ENCODE data around the gene STPG1. TPM values are rescaled to one million over a fixed set of nuclear protein-coding genes. Genes with fewer than 3 reads are reported as not detected.
A peak's percentile ranks its signal among the peaks of the same experiment; 100 is the strongest.

STPG1 gene
- total and polyA plus RNA-seq, 9 of the 15 experiments (the other 6 are each of a cell fraction or from before 2014, with no cell fraction given) = 5.0 to 11.9 (median 8.3) TPM

- TF ChIP-seq MGA (IDR thresholded peaks at IDR 0.05) (no peak), PKNOX1 (IDR thresholded peaks at IDR 0.05) (no peak), CCAR2 (IDR thresholded peaks at IDR 0.05; ENCODE audit: low read depth, low read length) (no peak), E2F8 (IDR thresholded peaks at IDR 0.05; ENCODE audit: low read depth, partially characterized antibody) (no peak), MEIS2 (IDR thresholded peaks at IDR 0.05; ENCODE audit: partially characterized antibody) (peak; percentile 73), MEF2A (IDR thresholded peaks at IDR 0.05; ENCODE audit: control insufficient read depth, low read depth, low read length) (no peak), GABPA (tag; conservative IDR thresholded peaks at IDR 0.05; ENCODE audit: low read depth) (no peak), SMARCC2 (IDR thresholded peaks at IDR 0.05; ENCODE audit: low read depth) (no peak), ATF3 (IDR thresholded peaks at IDR 0.05) (no peak), ATF3 (CRISPR knock-in tag; conservative IDR thresholded peaks at IDR 0.05) (no peak)
Measured at GRCh38 chr1:24325587-24326449, 87.8 kb downstream of the STPG1 start (continued).
